ENCODE results near the gene LRRIQ3. TPM values are rescaled to one million over a fixed set of nuclear protein-coding genes. Genes with fewer than 3 reads are reported as not detected.

LRRIQ3 gene
- total RNA-seq, 1 experiment from 2014 or later = 0.26 TPM

- H3K56ac ChIP-seq (ENCODE audit: insufficient read length, low read depth, low read length) = no peak overlapping the region
- H3K18ac ChIP-seq (ENCODE audit: insufficient read length, low read depth, low read length) = no peak overlapping the region
- no peak overlapping the region for H2BK12ac ChIP-seq (ENCODE audit: insufficient read length, low read depth, low read length)
- H2AFZ ChIP-seq (ENCODE audit: low read length) = no peak overlapping the region
- no peak overlapping the region for H3K4me2 ChIP-seq (ENCODE audit: insufficient read depth, insufficient read length, low read length)
- no peak for DNase-seq
- H3K9me3 Mint-ChIP-seq = no peaks in the 10 kb centered on the region
- H3K4me1 Mint-ChIP-seq = no peaks in the 10 kb centered on the region
- no peak overlapping the region for H3K14ac ChIP-seq (ENCODE audit: insufficient read depth, low read length)
- no peak overlapping the region for H2BK15ac ChIP-seq (ENCODE audit: low read depth, low read length)
- no peak overlapping the region for H3K27ac Mint-ChIP-seq
- H3K9me3 ChIP-seq (ENCODE audit: control insufficient read depth, low read depth, low read length) = no peaks in the 10 kb centered on the region
- H3K9ac ChIP-seq (ENCODE audit: extremely low read depth, insufficient read length, low read length) = no peak overlapping the region
- H3K4ac ChIP-seq (ENCODE audit: low read depth, low read length) = no peak overlapping the region
- H3K79me1 ChIP-seq (ENCODE audit: insufficient read depth, low read depth, low read length, poor library complexity, severe bottlenecking) = no peaks in the 10 kb centered on the region
- no peak overlapping the region for H3K4me3 Mint-ChIP-seq
- H2BK5ac ChIP-seq (ENCODE audit: insufficient read length, low read length) = no peak overlapping the region
- H3K27ac ChIP-seq (ENCODE audit: insufficient read length, low read depth, low read length) = no peak overlapping the region
- no peak overlapping the region for H3T11ph ChIP-seq (ENCODE audit: low read length)
- no peaks in the 10 kb centered on the region; the same call in 1 of the 2 replicates for H3K27me3 Mint-ChIP-seq (ENCODE audit: low read depth)
- no peaks in the 10 kb centered on the region for H3K27me3 ChIP-seq (ENCODE audit: insufficient read depth, low read length)
- no peaks in the 10 kb centered on the region for H3K4me1 ChIP-seq (ENCODE audit: insufficient read depth, low read length)
- no peak overlapping the region for H4K91ac ChIP-seq (ENCODE audit: insufficient read length, low read depth, low read length)
- H2BK120ac ChIP-seq (ENCODE audit: low read depth, low read length, poor library complexity, severe bottlenecking) = no peak overlapping the region
- H3K23me2 ChIP-seq (ENCODE audit: insufficient read length, low read depth, low read length, poor library complexity, severe bottlenecking) = no peaks in the 10 kb centered on the region
- no peak overlapping the region for H4K8ac ChIP-seq (replicated peaks; ENCODE audit: insufficient read length, low read depth, low read length)
- H3K23ac ChIP-seq (ENCODE audit: insufficient read length, low read depth, low read length) = no peak overlapping the region
- H4K20me1 ChIP-seq (ENCODE audit: control insufficient read depth, insufficient read depth, insufficient read length) = no peaks in the 10 kb centered on the region
- no peak overlapping the region for H2AK5ac ChIP-seq (ENCODE audit: insufficient read length, low read length)
- H3K79me2 ChIP-seq (ENCODE audit: insufficient read depth, low read length) = no peaks in the 10 kb centered on the region
- WGBS (ENCODE audit: extremely low coverage, insufficient read length, low lambda C conversion rate) = no CpG with 5 or more reads among the region's 3 CpGs
- no peak for TF ChIP-seq CTCF (conservative IDR thresholded peaks at IDR 0.05)
- H3K36me3 Mint-ChIP-seq (ENCODE audit: insufficient read depth in 1 of 3, low read depth in 3 of 3) = no peaks in the 10 kb centered on the region
- no peak overlapping the region for H2BK20ac ChIP-seq (ENCODE audit: low read depth, low read length, poor library complexity, severe bottlenecking)
- peak overlapping the region; percentile 64 for H4K5ac ChIP-seq (ENCODE audit: insufficient read length, low read depth, low read length)
Observed at GRCh38 chr1:74223453-74223852, 25.5 kb upstream of the LRRIQ3 start.

Measured in H9 (cell line).